Stimulated activated CD4-positive, alpha-beta T cell treated with anti-CD3 and anti-CD28 coated beads, Interleukin-2, amount 100 ng/mL, for 24 hours (primary cell): Measurements from ENCODE around the gene WSB1.

ENCODE experiments used
- DNase-seq, 2 donors: peaks; one replicate each; pipeline ENCODE4 v3.0.0-alpha.2; 2020

The WSB1 gene

DNA sequence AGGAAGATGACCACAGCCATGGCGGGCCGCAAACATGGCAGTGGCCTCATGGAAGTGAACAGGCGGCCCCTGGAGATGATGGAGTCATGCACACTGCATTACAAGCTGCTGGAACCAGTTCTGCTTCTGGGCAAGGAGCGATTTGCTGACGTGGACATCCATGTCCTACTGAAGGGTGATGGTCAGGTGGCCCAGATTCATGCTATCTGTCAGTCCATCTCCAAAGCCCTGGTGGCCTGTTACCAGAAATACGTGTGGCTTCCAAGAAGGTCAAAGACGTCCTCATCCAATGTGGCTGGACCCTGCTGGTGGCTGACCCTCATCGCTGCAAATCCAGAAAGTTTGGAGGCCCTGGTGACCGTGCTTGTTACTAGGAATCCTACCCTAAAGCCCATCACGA, 13.4 kb upstream of the WSB1 start:
- DNase-seq = no peak

DNA sequence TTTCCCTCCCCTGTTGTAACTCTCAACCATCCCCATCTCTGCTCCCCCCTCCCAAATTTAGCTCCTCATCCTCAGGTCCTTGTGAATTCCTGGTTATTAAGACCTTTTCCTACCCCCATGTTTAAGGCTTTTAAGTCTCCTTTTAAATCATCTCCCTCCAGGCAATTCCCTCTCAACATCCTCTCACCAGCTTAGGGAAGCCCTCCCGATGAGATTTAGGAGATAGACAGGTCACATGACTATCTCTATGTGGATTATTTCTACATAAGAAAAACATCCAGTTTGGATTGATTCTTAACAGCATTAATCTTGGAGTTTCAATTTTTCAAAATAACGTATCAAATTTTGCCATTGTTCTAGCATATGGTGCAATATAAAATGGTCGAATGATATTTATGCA, 12.5 kb upstream of the WSB1 start:
- no peak for DNase-seq

DNA sequence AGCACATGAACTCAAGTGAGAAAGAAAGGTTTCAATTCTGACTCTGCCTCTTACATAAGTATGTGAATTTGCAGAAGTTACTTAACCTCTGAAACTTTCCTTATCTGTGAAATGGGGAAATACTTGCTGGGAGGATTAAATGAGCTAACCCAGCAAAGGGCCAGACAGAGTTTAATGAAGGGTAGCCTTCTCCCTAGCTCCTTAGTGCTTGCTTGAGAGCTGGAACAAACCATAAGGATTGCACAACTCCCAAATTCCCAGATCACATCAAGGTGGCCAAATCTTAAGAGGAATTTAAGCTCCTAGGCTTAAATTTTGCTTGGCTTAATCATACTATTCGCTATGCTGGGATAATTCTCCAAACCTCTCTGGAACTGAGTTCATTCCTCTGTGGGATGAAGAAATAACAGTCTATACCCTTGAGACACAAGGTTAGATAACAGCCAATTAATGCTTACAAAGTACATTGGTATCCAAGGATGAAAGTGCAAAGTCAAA, 11.8 kb upstream of the WSB1 start:
- no peak for DNase-seq

DNA sequence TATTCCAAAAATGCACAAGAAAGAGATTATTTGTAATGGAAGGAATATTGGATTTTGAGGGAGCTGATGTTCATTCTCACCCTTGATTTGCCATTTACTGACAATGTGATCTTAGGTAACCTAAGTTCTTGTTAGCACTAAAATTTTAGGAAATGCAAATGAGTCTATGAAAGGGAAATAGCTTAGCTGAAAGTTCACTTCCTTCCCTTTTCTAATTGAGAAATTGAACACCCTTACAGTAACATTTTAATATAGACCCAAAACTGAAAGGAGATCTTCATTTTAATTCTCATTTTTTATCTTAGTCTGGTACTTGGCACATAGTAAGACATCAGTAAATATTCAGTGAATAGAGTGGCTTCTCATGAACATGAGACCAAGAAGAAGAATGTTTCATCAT, 10.9 kb upstream of the WSB1 start:
- no peak for DNase-seq

DNA sequence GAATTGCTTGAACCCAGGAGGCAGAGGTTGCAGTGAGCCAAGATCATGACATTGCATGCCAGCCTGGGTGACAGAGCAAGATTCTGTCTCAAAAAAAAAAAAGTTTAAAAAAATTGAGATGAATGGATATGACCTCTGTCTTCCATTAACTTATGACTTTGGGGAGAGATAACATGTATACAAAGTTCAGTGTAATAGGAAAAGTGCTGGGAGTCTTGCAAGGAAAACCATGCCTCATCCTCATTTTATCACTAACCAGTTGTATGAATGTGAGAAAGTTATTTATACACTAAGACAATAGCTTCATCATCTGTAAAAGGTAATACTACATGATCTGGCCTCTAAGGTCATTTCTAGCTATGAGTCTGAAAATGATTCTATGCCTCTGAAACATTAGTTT, 10.2 kb upstream of the WSB1 start:
- no peak for DNase-seq

DNA sequence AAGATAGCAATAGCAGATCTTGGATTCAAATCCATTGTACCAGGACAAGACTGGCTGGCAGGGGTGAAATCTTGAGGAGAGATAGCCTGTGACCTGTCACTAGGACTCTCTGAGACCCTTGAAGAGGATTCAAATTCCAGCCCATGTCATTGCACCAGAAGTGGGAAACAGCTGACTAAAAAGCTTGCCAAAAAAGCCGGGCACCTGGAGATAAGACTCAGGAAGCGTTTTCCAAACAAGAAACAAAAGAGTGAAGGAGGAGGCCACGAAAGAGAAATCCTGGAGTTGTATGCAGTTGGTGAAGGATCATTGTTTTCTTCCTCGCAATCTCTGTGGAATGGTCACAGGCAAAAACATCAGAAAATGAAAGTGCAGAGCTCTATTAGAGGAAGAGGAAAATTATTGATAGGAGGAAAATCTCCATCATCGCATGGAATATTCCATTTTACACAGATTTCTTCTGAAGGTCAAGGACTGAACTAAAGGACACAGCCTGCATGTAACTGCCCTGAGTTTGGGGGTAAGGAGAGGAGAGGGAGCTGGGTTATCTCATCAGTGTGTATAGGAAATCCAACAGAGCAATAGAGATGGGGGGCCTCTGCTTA, 9.0 kb upstream of the WSB1 start:
- no peak for DNase-seq

DNA sequence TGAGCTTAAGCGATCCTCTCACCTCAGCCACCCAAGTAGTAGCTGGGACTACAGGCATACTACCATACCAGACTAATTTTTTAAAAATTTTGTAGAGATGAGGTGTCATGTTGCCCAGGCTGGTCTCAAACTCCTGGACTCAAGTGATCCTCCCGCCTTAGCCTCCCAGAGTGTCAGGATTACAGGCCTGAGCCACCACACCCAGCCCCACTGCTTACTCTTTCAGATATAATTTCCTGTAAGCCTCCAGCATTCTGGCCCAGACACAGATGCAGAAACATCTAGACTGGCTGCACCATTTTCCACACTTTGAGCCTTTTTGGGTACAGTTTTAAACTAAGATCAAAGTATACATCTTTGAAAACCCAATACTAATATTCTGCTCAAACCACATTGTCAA, 8.4 kb upstream of the WSB1 start:
- no peak for DNase-seq

DNA sequence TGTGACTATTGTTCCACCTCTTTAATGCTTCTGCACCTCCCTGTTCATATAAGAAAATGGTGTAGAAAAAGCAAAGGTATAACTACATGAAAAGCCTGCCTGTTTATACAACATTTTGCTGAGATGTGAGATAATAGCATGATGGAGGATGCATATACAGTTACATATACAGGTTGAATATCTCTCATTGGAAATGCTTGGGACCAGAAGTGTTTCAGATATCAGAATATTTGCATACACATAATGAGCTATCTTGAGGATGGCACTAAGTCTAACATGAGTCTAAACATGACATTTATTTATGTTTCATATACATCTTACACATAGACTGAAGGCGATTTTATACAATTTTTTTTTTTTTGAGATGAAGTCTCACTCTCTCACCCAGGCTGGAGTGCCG, 5.7 kb upstream of the WSB1 start:
- no peak for DNase-seq

DNA sequence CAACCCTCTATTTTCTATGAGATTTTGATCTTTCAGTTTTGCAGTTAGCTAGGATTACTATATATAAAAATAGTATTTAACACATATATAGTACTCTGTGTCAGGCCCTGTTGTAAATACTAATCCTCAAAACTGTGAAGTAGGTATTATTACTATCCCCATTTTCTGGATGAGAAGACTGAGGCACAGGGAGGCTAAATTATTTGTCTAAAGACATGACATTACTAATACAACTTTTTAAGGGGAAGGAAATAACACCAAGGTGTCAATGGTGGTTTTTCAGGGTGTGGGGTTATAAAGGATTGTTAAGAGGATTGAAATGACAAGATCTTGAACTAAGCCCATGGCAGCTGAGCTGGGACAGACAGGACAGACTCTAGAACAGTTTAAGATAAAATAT, 4.1 kb upstream of the WSB1 start:
- DNase-seq = no peak

DNA sequence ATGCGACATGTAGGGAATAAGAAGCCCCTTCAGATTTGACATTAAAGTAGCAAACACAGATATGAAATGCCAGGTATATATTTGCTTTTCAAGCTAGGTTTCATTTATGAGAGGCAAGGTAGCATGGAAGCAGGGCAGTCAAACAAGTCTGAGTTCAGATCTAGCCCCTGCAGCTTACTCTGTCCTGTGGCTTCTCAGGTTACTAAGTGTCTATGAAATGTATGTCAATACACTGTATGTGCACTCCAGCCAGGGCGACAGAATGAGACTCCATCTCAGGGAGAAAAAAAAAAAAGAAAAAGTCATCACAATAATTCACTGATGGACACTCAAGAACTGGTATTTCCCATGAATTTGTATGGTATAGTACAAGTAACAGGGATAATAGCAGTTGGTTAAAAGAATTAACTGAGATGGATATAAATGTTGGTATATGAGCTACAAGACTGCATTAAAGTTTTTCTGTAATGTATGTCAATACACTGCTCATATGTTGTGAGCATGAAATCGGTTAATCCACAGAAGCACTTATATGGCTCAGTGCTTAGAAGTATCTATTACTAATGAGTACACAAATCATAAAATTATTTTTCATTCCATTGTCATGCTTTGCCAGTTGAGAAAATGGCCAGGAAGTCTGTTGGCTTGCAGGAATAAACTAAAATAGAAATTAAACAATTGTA, 2.9 kb upstream of the WSB1 start:
- no peak for DNase-seq

DNA sequence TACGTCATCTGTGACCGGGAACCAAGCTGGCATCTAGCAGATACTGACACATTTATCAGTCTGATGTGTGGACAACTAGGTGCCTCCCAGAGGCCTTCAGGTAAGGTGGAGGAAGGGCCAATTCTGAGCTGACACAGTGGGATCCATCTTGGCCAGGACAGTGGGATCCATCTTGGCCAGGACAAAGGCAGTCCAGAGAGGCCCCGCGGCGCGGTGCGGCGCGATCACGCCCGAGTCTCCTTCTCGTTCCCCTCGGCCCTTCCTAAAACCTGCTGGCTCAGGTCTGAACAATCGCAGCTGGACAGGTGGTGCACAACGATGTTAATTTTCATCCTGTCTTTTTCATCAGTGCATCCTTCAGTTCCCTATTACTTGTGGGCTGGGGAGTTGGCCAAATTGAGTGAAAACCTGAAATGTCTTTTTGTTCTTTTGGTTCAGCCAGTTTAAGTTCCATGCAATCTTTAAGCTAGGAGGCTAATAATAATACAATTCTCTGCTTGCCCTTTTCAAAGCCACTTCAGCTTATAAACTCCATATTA, 486 bp upstream of the WSB1 start:
- DNase-seq = peak; percentile 3 to 23

DNA sequence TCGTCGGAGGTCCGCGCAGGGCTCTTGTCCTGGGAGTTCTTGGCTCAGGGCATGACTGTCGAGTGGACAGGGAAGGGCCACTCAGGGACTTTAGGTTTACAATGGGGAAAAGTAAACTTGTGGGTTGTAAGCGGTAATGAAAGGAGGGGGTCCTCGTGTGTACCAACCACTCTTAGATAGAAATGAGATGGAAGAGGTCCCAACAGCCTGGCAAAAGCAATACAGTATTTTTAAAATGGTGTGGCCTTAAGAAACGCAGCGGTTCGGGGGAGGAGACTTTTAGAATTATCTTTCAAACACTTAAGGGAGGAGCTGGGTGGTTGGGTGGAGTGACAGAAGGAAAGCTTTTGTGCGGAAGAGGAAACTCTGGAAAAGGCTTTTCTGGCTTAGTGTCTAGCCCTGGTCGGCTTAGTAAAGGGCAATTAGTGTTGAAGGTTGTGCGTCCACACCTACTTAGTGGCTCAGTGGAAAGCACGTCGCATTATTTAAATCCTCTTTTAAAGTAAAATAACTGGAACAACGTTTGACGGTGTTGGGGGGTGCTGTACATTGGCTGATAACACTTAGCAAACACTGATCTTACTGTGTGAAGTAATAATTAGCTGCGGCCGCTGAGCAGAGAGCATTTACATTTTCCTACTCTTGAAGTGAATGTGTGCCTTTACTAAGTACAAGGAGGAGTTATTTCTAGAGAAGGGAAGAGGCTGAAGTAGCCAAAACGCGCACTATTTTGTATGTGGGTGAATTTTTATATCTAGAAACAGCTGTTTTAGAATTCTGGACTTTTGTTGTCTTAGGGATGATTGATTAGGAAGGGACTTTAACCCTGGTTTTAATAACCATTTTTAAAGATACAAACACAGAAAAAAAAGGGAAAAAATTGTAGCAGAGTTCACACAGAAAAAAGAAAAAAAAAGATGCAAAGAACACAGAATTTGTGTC, 1.0 kb downstream of the WSB1 start:
- peak; percentile 33 to 40 for DNase-seq

DNA sequence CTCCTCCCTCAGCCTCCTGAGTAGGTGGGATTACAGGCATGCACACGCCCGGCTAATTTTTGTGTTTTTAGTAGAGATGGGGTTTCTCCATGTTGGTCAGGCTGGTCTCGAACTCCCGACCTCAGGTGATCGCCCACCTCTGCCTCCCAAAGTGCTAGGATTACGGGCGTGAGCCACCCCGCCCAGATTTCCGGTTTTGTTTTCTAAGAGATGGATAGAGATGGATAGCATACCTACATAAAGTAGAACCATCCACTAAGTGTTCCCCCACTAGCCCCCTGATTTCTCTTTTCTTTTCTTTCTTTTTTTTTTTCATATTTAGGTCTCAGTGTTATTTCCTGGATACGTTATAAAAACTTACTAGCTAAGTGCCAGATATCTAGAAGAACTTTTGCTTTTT, 2.0 kb downstream of the WSB1 start:
- DNase-seq = no peak

DNA sequence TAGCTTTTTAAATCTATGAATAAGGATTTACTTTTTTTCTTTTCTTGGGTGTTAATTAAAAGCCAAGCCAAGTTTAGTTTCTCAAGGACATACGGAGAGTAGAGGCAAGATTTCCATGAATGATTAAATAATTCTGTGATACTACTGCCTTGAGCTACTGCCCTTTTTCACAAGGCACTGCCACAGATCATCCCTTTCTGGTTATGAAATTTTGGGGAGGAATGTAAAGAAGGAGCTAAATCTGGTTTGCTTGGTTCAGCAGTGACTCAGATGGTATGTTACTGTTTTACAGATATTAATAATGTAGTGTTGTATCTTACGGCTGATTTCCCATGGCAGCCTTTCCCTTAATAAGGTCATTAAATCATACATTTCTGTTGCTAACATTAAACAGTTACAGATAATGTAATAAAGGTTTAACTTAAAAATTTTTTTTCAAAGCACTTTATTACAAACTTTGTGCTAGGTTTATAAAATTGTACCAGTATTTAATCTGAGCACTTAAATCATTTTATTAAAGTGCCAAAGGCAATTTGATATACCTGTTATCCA, 2.6 kb downstream of the WSB1 start:
- no peak for DNase-seq

DNA sequence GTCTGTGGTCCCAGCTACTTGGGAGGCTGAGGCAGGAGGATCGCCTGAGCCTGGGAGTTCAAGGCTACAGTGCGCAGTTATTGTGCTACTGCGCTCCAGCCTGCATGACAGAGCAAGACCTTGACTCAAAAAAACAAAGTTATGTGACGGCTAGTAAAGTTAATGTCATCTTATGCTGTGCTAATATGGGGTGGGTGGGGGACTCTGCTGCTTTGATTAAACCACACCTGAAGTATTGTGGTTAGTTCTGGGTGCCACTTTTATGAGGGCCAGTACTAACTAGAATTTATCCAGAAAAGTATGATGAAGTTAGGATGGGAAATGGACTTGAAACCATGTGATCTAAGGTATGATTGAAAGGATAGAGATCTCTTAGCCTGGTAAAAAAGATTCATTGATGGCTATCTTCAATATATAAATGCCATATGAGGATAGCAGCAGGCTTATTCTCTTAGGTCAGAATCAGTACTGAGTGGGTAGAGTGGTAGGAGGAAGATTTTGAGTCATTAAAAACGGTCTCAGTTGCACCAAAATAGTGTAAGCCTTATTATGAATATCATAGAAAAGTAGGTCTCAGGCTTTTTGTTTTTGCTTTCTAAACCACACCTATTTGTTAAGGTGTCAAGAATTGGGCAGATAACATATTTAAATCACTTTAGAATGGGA, 5.6 kb downstream of the WSB1 start:
- no peak for DNase-seq

DNA sequence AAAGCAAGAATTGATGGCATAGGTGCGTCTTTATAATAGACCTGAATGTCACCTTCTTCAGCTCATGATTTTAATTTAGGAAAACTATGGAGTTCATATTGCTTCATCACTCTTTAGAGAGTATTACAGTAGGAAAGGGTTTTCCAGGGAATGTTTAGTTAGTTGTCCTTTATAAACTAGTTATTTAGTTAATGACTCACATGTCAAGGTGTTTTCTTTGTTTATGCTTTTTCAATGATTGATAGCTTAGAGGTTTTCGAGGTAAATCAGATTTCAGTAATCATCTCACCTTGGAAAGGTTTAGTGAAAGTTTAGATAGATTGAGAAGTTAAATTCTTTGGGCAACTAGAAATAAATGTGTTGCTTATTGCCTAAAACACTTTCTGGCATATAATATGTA, 9.8 kb downstream of the WSB1 start:
- DNase-seq = no peak

DNA sequence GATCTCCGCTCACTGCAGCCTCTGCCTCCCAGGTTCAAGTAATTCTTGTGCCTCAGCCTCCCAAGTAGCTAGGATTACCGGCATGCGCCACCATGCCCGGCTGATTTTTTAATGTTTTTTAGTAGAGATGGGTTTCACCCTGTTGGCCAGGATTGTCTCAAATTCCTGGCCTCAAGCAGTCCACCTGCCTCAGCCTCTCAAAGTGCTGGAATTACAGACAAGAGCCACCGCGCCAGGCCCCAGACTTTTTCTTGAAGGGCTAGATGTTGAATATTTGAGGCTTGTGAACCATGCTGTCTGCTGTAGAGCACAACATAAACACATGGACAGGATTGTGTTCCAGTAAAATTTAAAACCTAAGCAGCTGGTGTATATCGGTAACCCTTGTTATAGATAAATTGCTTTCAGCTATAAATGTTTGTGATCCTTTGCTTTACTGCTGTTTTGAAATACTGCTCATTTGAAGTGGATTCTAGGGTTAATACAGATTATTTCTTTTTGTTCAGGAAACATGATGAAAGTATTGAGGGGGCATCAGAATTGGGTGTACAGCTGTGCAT, 12.4 kb downstream of the WSB1 start:
- DNase-seq = no peak

DNA sequence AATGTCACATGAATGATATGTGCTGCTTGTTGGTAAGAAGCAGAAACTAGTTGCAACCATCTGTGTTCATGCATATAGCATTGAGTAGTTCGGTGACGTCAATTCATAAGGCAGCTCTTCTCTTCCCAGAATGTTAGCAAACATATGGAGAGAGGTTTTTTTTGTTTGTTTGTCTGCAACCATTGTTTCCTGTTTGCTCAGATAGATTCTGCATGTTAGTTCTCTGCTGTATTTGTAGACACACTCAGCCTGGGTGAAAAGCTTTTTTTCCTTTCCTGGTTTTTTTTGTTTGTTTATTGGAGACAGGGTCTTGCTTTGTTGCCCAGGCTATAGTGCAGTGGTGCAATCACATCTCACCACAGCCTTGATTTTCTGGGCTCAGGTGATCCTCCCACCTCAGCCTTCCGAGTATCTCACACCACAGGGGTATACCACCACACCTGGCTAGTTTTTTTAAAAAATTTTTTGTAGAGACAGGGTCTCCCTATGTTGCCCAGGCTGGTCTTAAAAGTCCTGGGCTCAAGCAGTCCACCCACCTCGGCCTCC, 16.7 kb downstream of the WSB1 start:
- DNase-seq = no peak

DNA sequence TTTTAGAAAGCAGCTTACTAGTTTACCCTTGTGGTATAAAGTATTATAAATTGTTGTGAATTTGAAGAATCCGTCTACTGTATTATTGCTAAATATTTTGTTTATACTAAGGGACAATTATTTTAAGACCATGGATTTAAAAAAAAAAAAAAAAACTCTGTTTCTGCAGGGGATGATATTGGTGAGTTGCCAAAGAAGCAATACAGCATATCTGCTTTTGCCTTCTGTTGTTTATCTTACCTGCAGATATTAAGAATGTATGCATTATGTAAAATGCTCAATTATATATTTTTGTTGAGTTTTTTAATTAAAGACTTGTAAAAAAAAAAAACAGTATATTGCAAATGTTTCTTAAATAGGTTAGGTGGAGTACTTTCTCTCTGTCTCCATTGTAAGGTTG, 19.4 kb downstream of the WSB1 start:
- DNase-seq = no peak

DNA sequence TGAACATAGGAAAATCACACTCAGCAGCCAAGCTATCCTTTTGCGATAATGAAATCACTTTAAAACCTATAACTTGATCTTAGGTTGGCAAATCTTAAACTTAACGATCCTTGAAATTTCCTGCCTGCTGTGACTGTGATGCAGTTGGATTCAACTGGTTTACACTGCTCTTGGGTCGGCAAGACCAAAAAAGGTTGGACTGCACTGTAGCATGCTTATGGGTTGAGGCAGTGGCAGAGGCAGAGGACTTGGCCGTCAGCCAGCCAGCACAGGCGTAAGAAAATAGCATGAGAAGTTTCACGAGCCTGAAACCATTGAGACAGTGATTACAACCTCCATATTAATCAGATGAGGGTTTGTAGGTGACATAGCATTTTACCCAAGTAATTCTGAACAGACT, 21.4 kb downstream of the WSB1 start:
- no peak for DNase-seq

DNA sequence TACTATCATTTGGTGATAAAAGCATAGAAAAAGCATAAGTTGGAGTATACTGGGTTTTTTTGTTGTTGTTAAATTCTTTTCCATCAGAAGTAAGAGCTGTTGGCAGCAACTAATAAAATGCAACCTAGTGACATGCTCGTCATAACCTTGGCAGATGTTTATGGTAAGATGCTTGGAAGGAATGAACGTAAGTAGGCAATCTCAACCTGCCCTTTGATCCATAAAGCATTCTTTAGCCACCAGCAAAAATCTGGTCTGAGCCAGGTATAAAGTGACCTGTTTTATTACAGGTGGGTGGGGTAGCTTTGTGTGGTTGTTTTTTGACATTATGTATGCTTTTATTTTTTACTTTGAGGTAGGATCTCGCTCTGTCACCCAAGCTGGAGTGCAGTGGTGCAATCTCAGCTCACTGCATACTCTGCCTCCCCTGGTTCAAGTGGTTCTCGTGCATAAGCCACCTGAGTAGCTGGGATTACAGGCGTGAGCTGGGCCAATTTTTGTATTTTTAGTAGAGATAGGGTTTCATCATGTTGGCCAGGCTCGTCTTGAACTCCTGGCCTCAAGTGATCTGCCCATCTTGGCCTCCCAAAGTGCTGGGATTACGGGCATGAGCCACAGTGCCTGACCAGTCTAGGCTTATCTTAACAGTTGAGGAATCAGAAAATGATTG, 22.0 kb downstream of the WSB1 start:
- no peak for DNase-seq
